ENCODE results near the gene FYB1. TPM values are rescaled to one million over a fixed set of nuclear protein-coding genes. Genes with fewer than 3 reads are reported as not detected.

FYB1 gene
- total RNA-seq, 1 donor from 2014 or later = not detected

DNA sequence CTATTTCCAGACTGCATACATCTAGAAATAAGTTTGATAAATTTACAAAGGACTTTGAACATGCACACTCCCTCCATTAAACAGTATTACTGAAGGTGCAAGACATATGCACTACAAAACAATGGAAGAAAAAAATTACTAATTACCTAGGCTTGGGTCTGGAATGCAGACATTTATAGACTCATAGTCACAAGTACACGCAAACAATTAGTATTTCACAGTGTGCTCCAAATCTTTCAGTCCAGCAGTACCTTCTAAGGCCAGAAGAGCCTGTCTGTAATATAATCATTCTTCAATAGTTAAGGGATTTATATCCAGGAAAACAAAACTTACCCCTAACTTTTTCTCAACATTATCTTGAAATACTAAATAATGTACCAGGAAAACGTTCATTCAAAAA is 156.3 kb downstream of the FYB1 start:
- Mint-ChIP-seq H3K4me3 (no peak overlapping the region), H3K27me3 (ENCODE audit: low read depth) (no peaks in the 10 kb centered on the region), H3K36me3 (ENCODE audit: low read depth) (peaks cover 18% of the 10 kb centered on the region), H3K4me1 (no peaks in the 10 kb centered on the region), H3K27ac (ENCODE audit: unreplicated experiment) (no peak overlapping the region), H3K9me3 (peaks cover 12% of the 10 kb centered on the region)
- no peak for DNase-seq (ENCODE audit: low read depth, low spot score)
- TF ChIP-seq CTCF (conservative IDR thresholded peaks at IDR 0.05) = no peak

- Mint-ChIP-seq H3K9me3 (peaks cover 11% of the 10 kb centered on the region), H3K27me3 (ENCODE audit: low read depth) (no peaks in the 10 kb centered on the region), H3K4me3 (no peak overlapping the region), H3K36me3 (ENCODE audit: low read depth) (peaks cover 16% of the 10 kb centered on the region), H3K4me1 (no peaks in the 10 kb centered on the region), H3K27ac (ENCODE audit: unreplicated experiment) (no peak overlapping the region)
- no peak for TF ChIP-seq CTCF (conservative IDR thresholded peaks at IDR 0.05)
- DNase-seq (ENCODE audit: low read depth, low spot score) = no peak
These were observed 156.8 kb downstream of the FYB1 start for GRCh38 chr5:39062530-39062929.

GRCh38 chr5:39062104-39062503 is 157.3 kb downstream of the FYB1 start:
- no peak for TF ChIP-seq CTCF (conservative IDR thresholded peaks at IDR 0.05)
- Mint-ChIP-seq H3K9me3 (peaks cover 8% of the 10 kb centered on the region), H3K36me3 (ENCODE audit: low read depth) (peaks cover 11% of the 10 kb centered on the region), H3K4me1 (no peaks in the 10 kb centered on the region), H3K27ac (ENCODE audit: unreplicated experiment) (no peak overlapping the region), H3K27me3 (ENCODE audit: low read depth) (no peaks in the 10 kb centered on the region), H3K4me3 (no peak overlapping the region)
- DNase-seq (ENCODE audit: low read depth, low spot score) = no peak

DNA sequence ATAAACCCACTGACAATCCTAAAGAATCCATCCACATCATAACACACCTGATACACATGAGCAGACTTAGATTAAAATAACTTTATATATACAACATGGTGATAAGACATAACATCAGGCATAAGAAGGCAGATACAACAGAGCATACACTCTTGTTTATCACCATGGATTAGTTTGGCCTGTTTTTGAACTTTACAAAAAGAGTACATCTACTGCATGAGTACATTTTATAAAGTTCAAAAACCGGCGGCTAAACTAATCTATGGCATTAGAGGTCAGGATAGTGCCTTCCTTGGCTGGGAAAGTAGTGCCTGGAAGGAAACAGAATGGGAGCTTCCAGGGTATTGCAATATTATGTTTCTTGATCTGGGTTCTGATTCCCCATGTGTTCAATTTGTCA is 160.3 kb downstream of the FYB1 start:
- no peaks in the 10 kb centered on the region for H3K36me3 Mint-ChIP-seq (ENCODE audit: low read depth)
- no peaks in the 10 kb centered on the region for H3K4me1 Mint-ChIP-seq
- no peak for TF ChIP-seq CTCF (conservative IDR thresholded peaks at IDR 0.05)
- no peak for DNase-seq (ENCODE audit: low read depth, low spot score)
- H3K9me3 Mint-ChIP-seq = no peaks in the 10 kb centered on the region
- H3K27me3 Mint-ChIP-seq (ENCODE audit: low read depth) = no peaks in the 10 kb centered on the region
- H3K27ac Mint-ChIP-seq (ENCODE audit: unreplicated experiment) = no peak overlapping the region
- no peak overlapping the region for H3K4me3 Mint-ChIP-seq

- no peaks in the 10 kb centered on the region for H3K36me3 Mint-ChIP-seq (ENCODE audit: low read depth)
- no peak for TF ChIP-seq CTCF (conservative IDR thresholded peaks at IDR 0.05)
- H3K9me3 Mint-ChIP-seq = no peaks in the 10 kb centered on the region
- no peak overlapping the region for H3K4me3 Mint-ChIP-seq
- H3K27me3 Mint-ChIP-seq (ENCODE audit: low read depth) = no peaks in the 10 kb centered on the region
- no peak for DNase-seq (ENCODE audit: low read depth, low spot score)
- H3K27ac Mint-ChIP-seq (ENCODE audit: unreplicated experiment) = no peak overlapping the region
- no peaks in the 10 kb centered on the region for H3K4me1 Mint-ChIP-seq
These were observed 161.0 kb downstream of the FYB1 start for GRCh38 chr5:39058178-39058921.
